RPMI7951 (cell line): ENCODE measurements around the gene ATXN7. TPM values are rescaled to one million over a fixed set of nuclear protein-coding genes. Genes with fewer than 3 reads are reported as not detected.

Source experiments
- DNase-seq: peaks from one replicate; pipeline ENCODE4 v3.0.0-alpha.2; 2012; ENCODE audit warnings: low read depth
- total RNA-seq: library from RNA; depleted of rRNA; stranded (reverse); fragments of >200 nt; shearing (Covaris generic); gene quantifications from 2 replicates; pipeline ENCODE4 v1.2.3, GENCODE V29; 2014

Gene ATXN7
- total RNA-seq, 1 experiment from 2014 or later, result 5.4 TPM

GRCh38 chr3:63933459-63933858, 69.8 kb downstream of the ATXN7 start:
- DNase-seq, result no peak

- DNase-seq, result peak; percentile 21
Observed at GRCh38 chr3:63934041-63934866, 70.6 kb downstream of the ATXN7 start.

- DNase-seq, result no peak
Observed at GRCh38 chr3:63936925-63937324, 73.3 kb downstream of the ATXN7 start.

GRCh38 chr3:63937661-63938651, 74.3 kb downstream of the ATXN7 start:
- no peak for DNase-seq

GRCh38 chr3:63940389-63940757, 76.7 kb downstream of the ATXN7 start:
- no peak for DNase-seq

GRCh38 chr3:63942528-63942927, 78.9 kb downstream of the ATXN7 start:
- DNase-seq, result no peak

GRCh38 chr3:63943678-63944077, 80.0 kb downstream of the ATXN7 start:
- no peak for DNase-seq

GRCh38 chr3:63945558-63946096, 82.0 kb downstream of the ATXN7 start:
- DNase-seq, result no peak

GRCh38 chr3:63946753-63947152, 83.1 kb downstream of the ATXN7 start:
- no peak for DNase-seq

GRCh38 chr3:63947594-63947993, 83.9 kb downstream of the ATXN7 start:
- DNase-seq, result no peak

- DNase-seq, result peak; percentile 16
Observed at GRCh38 chr3:63949005-63949404, 85.3 kb downstream of the ATXN7 start.

GRCh38 chr3:63950698-63951097, 87.0 kb downstream of the ATXN7 start:
- no peak for DNase-seq

- DNase-seq, result no peak
Observed at GRCh38 chr3:63951492-63952247, 88.0 kb downstream of the ATXN7 start.

- DNase-seq, result no peak
Observed at GRCh38 chr3:63952248-63952594, 88.6 kb downstream of the ATXN7 start.

- peak; percentile 5 for DNase-seq
Observed at GRCh38 chr3:63954182-63954581, 90.5 kb downstream of the ATXN7 start.

GRCh38 chr3:63955036-63955650, 91.5 kb downstream of the ATXN7 start:
- no peak for DNase-seq

- DNase-seq, result no peak
Observed at GRCh38 chr3:63955830-63956545, 92.3 kb downstream of the ATXN7 start.

- DNase-seq, result no peak
Observed at GRCh38 chr3:63959146-63959545, 95.5 kb downstream of the ATXN7 start.

GRCh38 chr3:63960048-63960711, 96.5 kb downstream of the ATXN7 start:
- peak; percentile 73 for DNase-seq

GRCh38 chr3:63961891-63962290, 98.2 kb downstream of the ATXN7 start:
- DNase-seq, result peak; percentile 44
